K562 (cell line): ENCODE data around the gene STK32C.

Source experiments
- NCOA2 ChIP-seq, 2 experiments: fragments of 450-650 bp; IDR thresholded peaks; 2 replicates each; pipeline ENCODE4 v1.6.1; 2018; ENCODE audit warnings: mild to moderate bottlenecking in 2 of 2, moderate library complexity in 1 of 2; ENCODE audit not compliant: partially characterized antibody in 2 of 2
- TF ChIP-seq, protein P1 (sequence below), 3 experiments: IDR thresholded peaks in 2 of 3; conservative IDR thresholded peaks in 1 of 3; 2 replicates each; pipeline ENCODE4 v1.5.1; 2011 to 2012; ENCODE audit warnings: low read length in 3 of 3, mild to moderate bottlenecking in 3 of 3, control low read depth in 2 of 3, improper control_type of control experiment in 1 of 3, inconsistent platforms in 1 of 3, low read depth in 1 of 3, mixed read lengths in 1 of 3, moderate library complexity in 1 of 3; ENCODE audit not compliant: insufficient read depth in 2 of 3

DNA sequence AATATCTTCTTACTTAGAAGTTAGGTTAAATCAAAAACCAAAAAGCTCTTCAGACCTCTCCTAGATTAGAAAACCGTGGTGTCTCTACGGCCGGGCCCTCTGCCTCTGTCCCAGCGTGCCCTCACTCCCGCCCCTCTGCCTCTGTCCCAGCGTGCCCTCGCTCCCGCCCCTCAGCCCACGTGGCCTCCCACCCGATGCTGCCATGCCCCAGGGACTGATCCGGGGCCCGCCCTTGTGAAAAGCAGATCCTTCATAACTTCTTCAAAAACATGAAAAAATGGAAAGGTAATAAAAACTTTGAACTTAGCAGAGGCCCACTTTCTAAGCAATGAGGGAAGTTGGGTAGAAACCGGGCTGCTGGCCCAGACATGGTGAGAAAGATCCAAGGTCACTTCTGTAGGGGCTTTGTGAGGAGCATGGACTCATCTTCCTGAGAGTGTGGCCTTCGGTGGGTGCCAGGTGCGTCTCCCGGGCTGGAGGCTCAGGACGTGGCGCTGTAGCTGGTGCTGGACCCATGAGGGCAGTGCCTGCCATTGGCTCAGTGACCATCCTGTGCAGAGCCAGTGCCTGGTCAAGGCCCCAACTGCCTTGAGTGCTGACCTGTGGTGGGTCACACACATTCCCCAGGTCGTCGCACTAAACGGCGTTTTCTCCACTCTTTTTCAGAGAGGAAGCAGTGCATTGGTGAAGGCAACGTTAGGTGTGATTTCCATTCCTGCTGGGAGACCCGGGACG lies 125.9 kb downstream of the STK32C start:
- TF ChIP-seq NCOA2 (IDR thresholded peaks at IDR 0.05; ENCODE audit: partially characterized antibody in 2 of 2) = no peak
- TF ChIP-seq, protein P1, sequence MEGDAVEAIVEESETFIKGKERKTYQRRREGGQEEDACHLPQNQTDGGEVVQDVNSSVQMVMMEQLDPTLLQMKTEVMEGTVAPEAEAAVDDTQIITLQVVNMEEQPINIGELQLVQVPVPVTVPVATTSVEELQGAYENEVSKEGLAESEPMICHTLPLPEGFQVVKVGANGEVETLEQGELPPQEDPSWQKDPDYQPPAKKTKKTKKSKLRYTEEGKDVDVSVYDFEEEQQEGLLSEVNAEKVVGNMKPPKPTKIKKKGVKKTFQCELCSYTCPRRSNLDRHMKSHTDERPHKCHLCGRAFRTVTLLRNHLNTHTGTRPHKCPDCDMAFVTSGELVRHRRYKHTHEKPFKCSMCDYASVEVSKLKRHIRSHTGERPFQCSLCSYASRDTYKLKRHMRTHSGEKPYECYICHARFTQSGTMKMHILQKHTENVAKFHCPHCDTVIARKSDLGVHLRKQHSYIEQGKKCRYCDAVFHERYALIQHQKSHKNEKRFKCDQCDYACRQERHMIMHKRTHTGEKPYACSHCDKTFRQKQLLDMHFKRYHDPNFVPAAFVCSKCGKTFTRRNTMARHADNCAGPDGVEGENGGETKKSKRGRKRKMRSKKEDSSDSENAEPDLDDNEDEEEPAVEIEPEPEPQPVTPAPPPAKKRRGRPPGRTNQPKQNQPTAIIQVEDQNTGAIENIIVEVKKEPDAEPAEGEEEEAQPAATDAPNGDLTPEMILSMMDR (IDR thresholded peaks at IDR 0.05 in 2 of 3, conservative IDR thresholded peaks at IDR 0.05 in 1 of 3; ENCODE audit: insufficient read depth in 2 of 3, low read depth in 1 of 3, low read length in 3 of 3) = no peak
